ENCODE measurements around the gene FOXO6. TPM values are rescaled to one million over a fixed set of nuclear protein-coding genes. Genes with fewer than 3 reads are reported as not detected.

Gene FOXO6
- total and polyA plus RNA-seq, 2 experiments from 2014 or later, result not detected

- no peak for DNase-seq
- no peaks in the 10 kb centered on the region for H3K79me2 ChIP-seq (ENCODE audit: insufficient read depth)
These were observed 30.7 kb downstream of the FOXO6 start for GRCh38 chr1:41391834-41392527.

DNA sequence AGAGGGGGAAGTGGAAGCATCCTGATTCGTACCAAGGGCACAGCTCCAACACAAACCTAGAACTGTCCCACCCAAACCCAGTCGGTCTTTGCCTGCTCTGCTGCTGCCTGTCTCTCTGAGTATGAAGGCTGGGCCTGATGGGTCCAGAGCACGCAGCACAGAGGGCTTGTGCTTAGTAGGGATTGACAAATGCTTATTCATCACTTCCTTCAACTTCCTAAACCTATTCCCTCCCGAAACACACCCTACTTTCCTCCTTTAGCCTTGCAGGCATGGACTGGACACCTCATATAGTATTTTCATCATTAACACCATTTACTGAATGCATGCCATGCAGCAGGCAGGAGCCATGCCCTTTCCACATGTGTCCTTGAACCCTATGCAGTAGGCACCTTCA, 31.3 kb downstream of the FOXO6 start:
- no peak overlapping the region for H3K9ac ChIP-seq
- 44 to 46% methylated on average over 4 of the region's 4 CpGs for WGBS, 2 experiments (ENCODE audit: low coverage in 1 of 2, low lambda C conversion rate in 2 of 2, missing lambda C conversion rate in 2 of 2)
- no peaks in the 10 kb centered on the region for H4K20me1 ChIP-seq (ENCODE audit: insufficient read depth)
- H2AFZ ChIP-seq, result no peak overlapping the region
- H3F3A ChIP-seq (ENCODE audit: insufficient read depth), result no peaks in the 10 kb centered on the region
- H3K27ac ChIP-seq, result no peak overlapping the region
- in situ Hi-C loops (cut with MboI), result no loop called here
- H3K36me3 ChIP-seq (ENCODE audit: low read depth), result no peaks in the 10 kb centered on the region
- no peaks in the 10 kb centered on the region for H3K4me1 ChIP-seq (ENCODE audit: insufficient read depth)
- no peak overlapping the region for H3K4me3 ChIP-seq
- no peaks in the 10 kb centered on the region for H3K9me2 ChIP-seq (ENCODE audit: insufficient read depth)
- no peaks in the 10 kb centered on the region for H3K9me3 ChIP-seq (ENCODE audit: low read depth)
- no peak for TF ChIP-seq EZH2phosphoT487 (IDR thresholded peaks at IDR 0.05; ENCODE audit: insufficient read depth, low read depth)
- no peak for TF ChIP-seq EZH2 (IDR thresholded peaks at IDR 0.05; ENCODE audit: insufficient read depth, poor library complexity, severe bottlenecking)
- H3K79me2 ChIP-seq (ENCODE audit: insufficient read depth), result no peaks in the 10 kb centered on the region
- H3K4me2 ChIP-seq (ENCODE audit: unreplicated experiment), result no peak overlapping the region
- DNase-seq, result no peak
- H3K27me3 ChIP-seq (replicated peaks; ENCODE audit: insufficient read depth), result peaks cover 35% of the 10 kb centered on the region

More at GRCh38 chr1:41391834-41392527, 30.7 kb downstream of the FOXO6 start:
- in situ Hi-C loops (cut with MboI), result no loop called here
- no peaks in the 10 kb centered on the region for H3K36me3 ChIP-seq (ENCODE audit: low read depth)
- no peaks in the 10 kb centered on the region for H3F3A ChIP-seq (ENCODE audit: insufficient read depth)
- H2AFZ ChIP-seq, result no peak overlapping the region
- H4K20me1 ChIP-seq (ENCODE audit: insufficient read depth), result no peaks in the 10 kb centered on the region
- H3K4me2 ChIP-seq (ENCODE audit: unreplicated experiment), result no peak overlapping the region
- no peak overlapping the region for H3K9ac ChIP-seq
- 10 to 13% methylated on average over 9 of the region's 9 CpGs for WGBS, 2 experiments (ENCODE audit: low coverage in 1 of 2, low lambda C conversion rate in 2 of 2, missing lambda C conversion rate in 2 of 2)
- H3K9me3 ChIP-seq (ENCODE audit: low read depth), result no peaks in the 10 kb centered on the region
- H3K27me3 ChIP-seq (replicated peaks; ENCODE audit: insufficient read depth), result peaks cover 35% of the 10 kb centered on the region
- no peak for TF ChIP-seq EZH2phosphoT487 (IDR thresholded peaks at IDR 0.05; ENCODE audit: insufficient read depth, low read depth)
- no peak for TF ChIP-seq EZH2 (IDR thresholded peaks at IDR 0.05; ENCODE audit: insufficient read depth, poor library complexity, severe bottlenecking)
- H3K4me3 ChIP-seq, result no peak overlapping the region
- no peaks in the 10 kb centered on the region for H3K4me1 ChIP-seq (ENCODE audit: insufficient read depth)
- H3K27ac ChIP-seq, result no peak overlapping the region
- H3K9me2 ChIP-seq (ENCODE audit: insufficient read depth), result no peaks in the 10 kb centered on the region

DNA sequence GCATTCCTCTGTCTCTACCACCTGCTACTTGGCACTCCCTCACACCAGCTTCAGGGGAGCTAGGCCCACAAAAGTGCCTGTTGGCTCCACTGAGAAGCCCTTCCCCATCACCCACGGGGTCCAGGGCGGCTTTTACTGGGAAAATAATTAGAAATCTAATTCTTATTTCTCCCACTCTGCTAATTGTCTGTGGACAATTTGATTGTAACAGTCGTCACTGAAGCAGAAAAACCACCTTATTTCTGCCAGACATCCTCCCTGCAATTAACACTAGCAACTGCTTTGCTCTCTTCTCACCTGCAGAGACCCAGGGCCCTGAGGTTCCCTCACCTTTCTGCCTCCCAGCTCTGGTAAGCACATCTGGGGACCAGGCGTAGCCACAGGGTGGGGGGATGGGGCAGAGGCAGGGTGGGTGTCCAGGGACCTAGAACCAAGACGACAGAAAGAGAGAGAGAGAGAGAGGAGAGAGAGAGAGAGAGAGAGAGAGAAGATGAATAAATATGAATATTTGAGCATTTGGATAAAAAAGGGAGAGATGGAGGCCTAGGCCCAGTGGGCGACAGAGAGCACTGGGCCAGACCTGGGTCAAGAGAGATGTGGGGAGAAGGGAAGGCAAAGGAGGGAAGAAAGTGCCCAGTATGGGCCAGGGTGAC, 32.6 kb downstream of the FOXO6 start:
- WGBS, 2 experiments (ENCODE audit: low coverage in 1 of 2, low lambda C conversion rate in 2 of 2, missing lambda C conversion rate in 2 of 2), result 36 to 48% methylated on average over 5 to 6 of the region's 6 CpGs
- H3K79me2 ChIP-seq (ENCODE audit: insufficient read depth), result no peaks in the 10 kb centered on the region
- peaks cover 33% of the 10 kb centered on the region for H3K27me3 ChIP-seq (replicated peaks; ENCODE audit: insufficient read depth)
- no peak overlapping the region for H3K9ac ChIP-seq
- no peak overlapping the region for H2AFZ ChIP-seq
- no peak overlapping the region for H3K4me3 ChIP-seq
- no peaks in the 10 kb centered on the region for H3K36me3 ChIP-seq (ENCODE audit: low read depth)
- DNase-seq, result no peak
- H3K4me1 ChIP-seq (ENCODE audit: insufficient read depth), result no peaks in the 10 kb centered on the region
- no peaks in the 10 kb centered on the region for H3K9me2 ChIP-seq (ENCODE audit: insufficient read depth)
- no peaks in the 10 kb centered on the region for H3F3A ChIP-seq (ENCODE audit: insufficient read depth)
- TF ChIP-seq EZH2phosphoT487 (IDR thresholded peaks at IDR 0.05; ENCODE audit: insufficient read depth, low read depth) (no peak), EZH2 (IDR thresholded peaks at IDR 0.05; ENCODE audit: insufficient read depth, poor library complexity, severe bottlenecking) (no peak)
- in situ Hi-C loops (cut with MboI), result no loop called here
- H3K9me3 ChIP-seq (ENCODE audit: low read depth), result no peaks in the 10 kb centered on the region
- H3K4me2 ChIP-seq (ENCODE audit: unreplicated experiment), result no peak overlapping the region
- H3K27ac ChIP-seq, result no peak overlapping the region
- no peaks in the 10 kb centered on the region for H4K20me1 ChIP-seq (ENCODE audit: insufficient read depth)

DNA sequence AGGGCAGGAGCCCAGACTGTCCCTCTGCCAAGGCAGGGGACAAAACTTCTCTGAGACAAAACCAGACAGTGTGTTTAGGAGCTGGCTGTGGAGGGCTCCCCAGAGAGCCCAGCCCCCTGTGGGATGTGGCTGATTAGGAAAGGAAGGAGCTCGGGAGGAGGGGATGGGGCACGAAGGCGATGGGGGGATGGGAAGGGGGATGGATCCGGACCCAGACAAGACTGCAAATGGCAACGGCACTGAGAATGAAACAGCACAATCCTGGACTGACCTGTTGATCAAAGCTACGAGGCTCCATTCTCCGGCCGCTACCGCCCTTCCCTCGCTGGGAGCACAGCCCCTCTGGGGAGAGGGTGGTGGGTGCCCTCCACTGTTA, 33.1 kb downstream of the FOXO6 start:
- in situ Hi-C loops (cut with MboI), result no loop called here
- H3K9ac ChIP-seq, result no peak overlapping the region
- no peaks in the 10 kb centered on the region for H3F3A ChIP-seq (ENCODE audit: insufficient read depth)
- no peak for DNase-seq
- TF ChIP-seq EZH2phosphoT487 (IDR thresholded peaks at IDR 0.05; ENCODE audit: insufficient read depth, low read depth) (no peak), EZH2 (IDR thresholded peaks at IDR 0.05; ENCODE audit: insufficient read depth, poor library complexity, severe bottlenecking) (no peak)
- WGBS, 2 experiments (ENCODE audit: low coverage in 1 of 2, low lambda C conversion rate in 2 of 2, missing lambda C conversion rate in 2 of 2), result 78 to 87% methylated on average over 8 to 10 of the region's 10 CpGs
- no peak overlapping the region for H3K4me2 ChIP-seq (ENCODE audit: unreplicated experiment)
- H3K79me2 ChIP-seq (ENCODE audit: insufficient read depth), result no peaks in the 10 kb centered on the region
- H3K27ac ChIP-seq, result no peak overlapping the region
- H4K20me1 ChIP-seq (ENCODE audit: insufficient read depth), result no peaks in the 10 kb centered on the region
- no peak overlapping the region for H2AFZ ChIP-seq
- no peaks in the 10 kb centered on the region for H3K4me1 ChIP-seq (ENCODE audit: insufficient read depth)
- no peaks in the 10 kb centered on the region for H3K9me2 ChIP-seq (ENCODE audit: insufficient read depth)
- no peaks in the 10 kb centered on the region for H3K9me3 ChIP-seq (ENCODE audit: low read depth)
- no peaks in the 10 kb centered on the region for H3K36me3 ChIP-seq (ENCODE audit: low read depth)
- H3K4me3 ChIP-seq, result no peak overlapping the region
- peaks cover 29% of the 10 kb centered on the region for H3K27me3 ChIP-seq (replicated peaks; ENCODE audit: insufficient read depth)
